GM19025 (cell line): ENCODE data around the gene NSMCE1.

Experiments used
- ATAC-seq: cut with Tn5 transposase; IDR thresholded peaks from one replicate; pipeline ENCODE4 v1.9.1; 2021; ENCODE audit warnings: mild to moderate bottlenecking, low read depth, moderate library complexity; ENCODE audit not compliant: unreplicated experiment

The NSMCE1 gene, protein sequence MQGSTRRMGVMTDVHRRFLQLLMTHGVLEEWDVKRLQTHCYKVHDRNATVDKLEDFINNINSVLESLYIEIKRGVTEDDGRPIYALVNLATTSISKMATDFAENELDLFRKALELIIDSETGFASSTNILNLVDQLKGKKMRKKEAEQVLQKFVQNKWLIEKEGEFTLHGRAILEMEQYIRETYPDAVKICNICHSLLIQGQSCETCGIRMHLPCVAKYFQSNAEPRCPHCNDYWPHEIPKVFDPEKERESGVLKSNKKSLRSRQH

DNA sequence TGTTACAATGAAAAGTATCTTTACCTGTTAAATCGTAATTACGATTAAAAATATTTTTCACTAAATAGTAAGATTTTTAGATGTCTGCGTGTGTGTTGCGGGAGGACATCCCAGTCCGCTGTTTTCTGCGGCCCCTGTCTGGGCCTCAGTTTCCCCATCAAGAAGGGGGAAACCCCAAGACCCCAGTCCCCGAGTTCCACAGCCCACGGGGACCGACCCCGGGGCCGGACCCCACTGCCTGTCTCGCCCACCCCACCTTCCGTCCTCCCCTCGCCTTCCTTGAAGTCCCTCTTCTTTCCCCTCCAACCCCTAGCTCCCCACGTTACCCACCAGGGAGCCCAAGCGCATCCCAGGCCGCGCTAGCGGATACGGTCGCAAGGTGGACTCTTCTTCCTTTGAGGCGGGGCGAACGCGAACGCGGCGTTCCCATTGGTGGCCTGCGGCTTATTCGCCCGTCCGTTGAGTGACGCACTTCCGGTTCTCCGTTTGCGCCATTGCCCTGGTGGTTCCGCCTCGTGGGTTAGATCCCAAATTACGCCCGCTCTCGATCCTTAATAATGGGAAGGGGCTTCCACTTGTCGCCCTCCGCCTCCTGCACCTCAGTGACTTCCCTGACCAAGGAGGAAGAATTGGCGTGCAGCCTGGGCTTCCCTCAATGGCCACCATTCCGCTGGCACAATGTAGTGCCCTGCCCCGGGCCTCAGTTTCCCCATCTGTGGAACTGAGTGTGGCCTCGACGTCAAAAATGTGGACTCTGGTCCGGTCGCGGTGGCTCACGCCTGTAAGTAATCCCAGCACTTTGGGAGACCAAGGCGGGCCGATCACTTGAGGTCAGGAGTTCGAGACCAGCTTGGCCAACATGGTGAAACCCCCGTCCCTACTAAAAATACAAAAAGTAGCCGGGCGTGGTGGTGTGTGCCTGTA lies at the start of gene NSMCE1:
Gene NSMCE1 (minus strand): TSS at position 397 of the 924 bp plus-strand sequence. CDS start 11,202 bp downstream, outside the sequence.
- ATAC-seq: peak; percentile 95

DNA sequence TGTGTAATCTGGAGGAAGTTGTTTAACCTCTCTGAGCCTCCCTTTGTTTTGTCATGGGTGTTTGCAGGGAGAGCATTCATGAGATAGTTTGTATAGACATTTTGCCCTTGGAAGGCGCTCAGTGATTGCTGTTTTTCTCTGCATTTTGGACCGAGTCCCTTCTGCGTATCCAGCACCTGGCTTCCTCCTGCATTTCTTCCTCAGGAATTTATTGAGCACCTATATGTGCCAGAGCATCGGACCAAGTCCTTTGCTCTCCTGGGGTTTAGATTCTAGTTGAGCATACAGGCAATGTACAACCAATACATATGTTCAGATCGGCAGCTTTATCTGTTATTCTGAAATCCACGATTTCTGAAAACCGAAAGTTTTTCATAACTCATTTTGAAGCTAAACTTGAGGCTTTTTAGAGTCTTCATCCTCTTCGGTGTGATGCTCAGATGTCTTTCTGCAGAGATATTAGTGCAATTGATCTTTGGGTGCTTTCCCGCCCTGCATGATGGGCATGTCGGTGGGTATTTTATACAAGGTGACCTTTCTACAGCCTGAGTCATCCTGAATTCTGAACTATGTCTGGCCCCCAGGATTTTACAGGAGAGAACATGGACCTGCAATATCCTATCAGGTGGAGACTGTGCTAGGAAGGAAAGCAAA lies 49.3 kb upstream of the NSMCE1 start:
- ATAC-seq: no peak

DNA sequence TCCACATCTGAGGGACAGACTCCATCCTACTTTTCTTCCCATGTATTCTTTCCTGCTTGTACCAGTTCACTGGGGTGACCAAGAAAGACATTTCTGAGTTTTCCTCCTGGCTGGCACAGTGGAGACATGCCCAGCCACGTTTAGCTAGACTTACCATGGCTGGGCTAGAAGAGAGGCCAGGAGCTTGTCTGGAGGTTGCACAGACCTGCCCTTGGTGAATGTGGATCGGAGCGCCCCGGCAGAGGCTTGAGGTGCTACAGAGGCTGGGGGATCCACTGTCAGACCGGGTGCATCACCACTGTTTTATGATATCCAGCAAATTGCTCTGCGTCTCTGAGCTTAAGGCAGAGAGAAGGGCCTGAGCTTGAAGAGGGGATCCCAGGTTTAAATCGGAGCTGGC lies 48.7 kb upstream of the NSMCE1 start:
- no peak for ATAC-seq

DNA sequence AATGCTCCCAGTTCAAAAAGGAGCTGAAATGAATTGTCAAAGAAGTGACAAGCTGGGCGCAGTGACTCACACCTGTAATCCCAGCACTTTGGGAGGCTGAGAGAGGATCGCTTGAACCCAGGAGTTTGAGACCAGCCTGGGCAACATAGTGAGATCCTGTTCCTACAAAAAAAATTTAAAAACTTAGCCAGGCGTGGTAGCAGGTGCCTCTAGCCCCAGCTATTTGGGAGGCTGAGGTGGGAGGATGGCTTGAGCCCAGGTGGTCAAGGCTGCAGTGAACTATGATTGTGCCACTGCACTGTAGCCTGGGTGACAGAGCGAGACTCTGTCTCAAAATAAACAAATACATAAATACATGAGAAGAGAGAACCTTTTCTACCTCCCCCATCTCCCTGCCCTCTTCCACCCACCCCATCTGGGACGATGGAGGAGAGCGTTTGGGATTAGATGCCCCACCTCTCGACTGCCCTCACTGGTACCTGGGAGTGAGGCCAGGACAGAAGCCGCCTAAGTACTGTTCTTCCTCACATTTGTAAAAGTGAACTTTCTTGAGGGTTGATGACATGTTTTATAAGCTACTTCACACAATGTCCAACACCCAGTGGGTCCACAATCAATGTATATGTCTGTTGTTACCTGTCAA lies 47.6 kb upstream of the NSMCE1 start:
- no peak for ATAC-seq

DNA sequence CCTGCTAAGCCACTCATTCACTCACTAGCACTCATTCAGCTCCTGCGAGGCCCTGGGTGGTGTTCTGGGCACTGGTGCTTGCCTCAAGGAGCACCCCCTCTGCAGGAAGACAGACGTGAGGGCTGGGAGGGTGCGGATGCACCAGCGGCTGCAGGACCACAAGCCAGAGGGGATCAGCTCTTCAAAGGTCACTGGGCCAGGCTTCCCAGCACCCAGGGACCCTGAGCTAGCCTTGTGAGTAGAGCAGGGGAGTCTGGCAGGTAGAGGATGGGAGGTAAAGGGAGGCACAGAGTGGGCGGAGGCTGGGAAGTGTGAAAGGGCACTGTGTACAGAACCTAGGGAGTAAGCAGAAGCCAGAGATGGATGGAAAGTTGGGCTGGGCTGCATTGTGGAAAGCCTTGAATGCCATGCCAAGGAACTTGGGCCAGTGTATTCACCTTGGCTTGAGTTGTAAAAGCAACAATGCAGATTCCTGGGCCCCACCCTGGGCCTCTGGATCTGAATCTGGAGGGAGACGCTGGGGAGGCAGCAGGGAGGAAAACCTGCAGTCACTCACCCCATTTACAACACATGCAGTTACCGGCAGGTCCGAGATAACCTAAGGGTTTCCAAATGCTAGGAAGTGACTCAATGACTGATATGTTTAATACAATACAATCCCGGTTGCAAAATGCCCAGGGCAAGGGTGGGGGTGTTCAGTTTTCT lies 46.9 kb upstream of the NSMCE1 start:
- no peak for ATAC-seq

DNA sequence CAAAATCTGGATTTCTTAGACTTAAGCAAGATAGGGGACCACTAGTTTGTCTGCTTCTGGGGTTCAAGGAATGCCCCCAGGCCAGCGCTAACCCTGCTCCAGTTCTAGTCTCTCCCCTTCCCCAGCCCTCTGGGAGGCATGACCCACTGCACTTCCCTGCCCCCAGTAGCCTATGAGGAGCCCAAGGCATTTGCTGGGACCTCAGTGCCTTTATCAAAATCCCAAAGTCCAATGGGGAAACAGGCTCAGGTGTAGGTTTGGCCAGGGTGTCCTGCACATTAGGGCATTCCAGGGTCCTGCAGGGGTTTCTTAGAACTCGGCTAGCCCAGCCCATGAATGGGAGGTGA lies 46.4 kb upstream of the NSMCE1 start:
- ATAC-seq: no peak

DNA sequence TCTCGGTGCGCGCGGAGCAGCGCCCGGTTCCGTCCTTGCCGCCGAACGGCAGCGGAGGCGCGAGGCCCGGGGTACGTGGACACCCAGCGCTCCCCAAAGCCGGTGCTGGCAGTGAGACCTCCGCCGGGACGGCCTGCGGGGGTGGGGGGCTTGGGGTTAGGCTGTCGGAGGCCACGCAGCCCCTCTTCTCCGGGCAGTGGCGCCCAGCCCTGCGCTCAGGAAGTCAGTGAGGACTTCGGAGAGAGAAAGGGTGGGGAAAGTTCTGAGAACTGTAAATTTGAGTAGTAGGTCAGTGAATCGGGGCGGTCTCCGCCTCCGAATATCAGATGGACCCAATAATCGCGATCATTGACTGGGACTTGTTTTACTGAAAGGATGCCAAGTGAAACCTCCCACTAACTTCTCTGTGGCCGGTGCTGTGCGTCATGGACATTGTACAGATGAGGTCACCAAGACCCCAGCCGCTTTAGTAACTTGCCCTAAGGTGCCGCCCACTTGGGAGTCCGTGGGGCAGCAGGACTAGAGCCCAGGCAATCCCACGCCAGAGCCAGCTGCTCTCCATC lies 45.7 kb upstream of the NSMCE1 start:
- ATAC-seq: peak; percentile 23

DNA sequence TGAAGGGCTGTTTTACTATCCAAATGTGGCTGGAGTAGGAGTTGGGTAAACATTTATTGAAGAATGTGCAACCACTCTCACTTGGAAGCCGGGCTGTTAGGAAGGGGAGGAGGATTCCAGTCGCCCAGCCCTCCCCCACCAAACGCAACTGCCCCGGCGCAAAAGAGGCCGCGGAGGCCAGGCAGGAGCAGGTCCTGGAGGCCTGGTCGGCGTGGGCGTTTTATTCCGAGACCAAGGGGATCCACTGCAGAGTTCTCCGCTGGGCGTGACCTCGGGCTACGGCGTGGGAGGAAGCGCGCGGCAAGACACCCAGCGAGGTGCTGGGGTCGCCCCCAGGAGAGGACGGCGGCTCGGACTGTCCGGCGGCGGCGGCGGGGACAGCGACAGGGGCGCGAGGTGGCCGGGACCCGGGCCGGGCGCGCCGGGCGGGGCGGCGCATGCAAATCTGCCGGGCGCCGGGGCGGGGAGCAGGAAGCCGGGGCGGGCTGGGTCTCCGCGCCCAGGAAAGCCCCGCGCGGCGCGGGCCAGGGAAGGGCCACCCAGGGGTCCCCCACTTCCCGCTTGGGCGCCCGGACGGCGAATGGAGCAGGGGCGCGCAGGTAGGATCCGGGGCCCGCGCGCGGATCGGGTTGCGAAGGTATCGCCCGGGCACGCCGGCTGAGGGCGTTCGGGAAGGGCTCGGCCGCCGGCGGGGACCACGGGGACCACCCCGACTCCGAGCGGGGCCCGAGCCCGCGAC lies 45.0 kb upstream of the NSMCE1 start, which contains the start of gene IL4R:
Gene IL4R (plus strand): TSS at position 553 of the 739 bp plus-strand sequence. CDS start 26,230 bp downstream, outside the sequence.
- peak; percentile 57 for ATAC-seq

DNA sequence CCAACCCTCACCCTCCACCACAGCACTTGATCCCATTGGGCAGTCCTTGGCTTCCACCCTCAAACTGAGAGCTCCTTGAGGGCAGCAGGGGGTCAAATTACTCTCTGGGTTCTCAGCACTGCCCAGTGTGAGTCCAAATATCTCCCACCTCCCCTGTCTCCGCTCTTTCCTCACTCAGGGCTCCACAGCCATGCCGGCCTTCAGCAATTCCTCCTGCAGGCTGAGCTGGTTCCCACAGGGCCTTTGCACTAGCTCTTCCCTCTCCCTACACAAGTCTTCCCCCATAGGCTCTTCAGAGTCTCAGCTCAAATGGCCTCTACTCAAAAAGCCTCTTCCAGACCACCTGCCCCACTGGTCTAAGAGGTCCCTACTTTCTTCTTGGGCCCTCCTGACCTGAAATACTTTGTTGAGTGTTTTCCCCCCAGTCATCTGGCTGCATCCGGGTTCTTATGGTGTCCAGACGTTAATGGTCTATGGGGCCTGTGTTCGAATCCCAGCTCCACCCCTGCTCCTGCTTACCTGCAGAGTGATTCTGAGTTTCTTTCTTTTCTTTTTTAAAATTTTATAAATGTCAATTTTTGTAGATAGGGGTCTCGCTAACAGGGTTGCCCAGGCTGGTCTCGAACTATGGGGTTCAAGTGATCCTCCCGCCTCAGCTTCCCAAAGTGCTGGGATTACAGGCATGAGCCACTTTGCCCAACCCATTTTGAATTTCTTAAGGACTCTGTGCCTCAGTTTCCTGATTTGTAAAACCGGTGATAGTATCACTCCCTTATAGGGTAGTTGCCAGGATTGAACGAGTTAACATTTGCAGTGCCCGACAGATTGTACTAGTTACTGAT lies 44.2 kb upstream of the NSMCE1 start:
- ATAC-seq: no peak

DNA sequence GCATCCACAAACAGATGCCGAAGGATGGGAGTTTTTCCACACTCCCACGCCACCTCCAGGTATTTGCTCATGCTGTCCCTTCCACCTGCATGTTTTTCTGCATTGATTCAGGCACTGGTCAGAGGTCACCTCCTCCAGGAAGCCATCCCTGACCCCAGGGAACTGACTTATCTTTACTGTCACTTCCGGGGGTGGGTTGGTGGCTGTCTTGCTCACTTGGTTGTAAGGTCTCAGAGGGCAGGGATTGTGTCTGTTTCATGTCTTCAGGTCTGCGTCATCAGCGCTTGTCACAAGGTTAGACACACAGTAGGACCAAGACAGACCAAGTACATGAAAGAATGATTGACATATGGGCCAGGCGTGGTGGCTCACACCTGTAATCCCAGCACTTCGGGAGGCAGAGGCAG lies 43.3 kb upstream of the NSMCE1 start:
- ATAC-seq: no peak

DNA sequence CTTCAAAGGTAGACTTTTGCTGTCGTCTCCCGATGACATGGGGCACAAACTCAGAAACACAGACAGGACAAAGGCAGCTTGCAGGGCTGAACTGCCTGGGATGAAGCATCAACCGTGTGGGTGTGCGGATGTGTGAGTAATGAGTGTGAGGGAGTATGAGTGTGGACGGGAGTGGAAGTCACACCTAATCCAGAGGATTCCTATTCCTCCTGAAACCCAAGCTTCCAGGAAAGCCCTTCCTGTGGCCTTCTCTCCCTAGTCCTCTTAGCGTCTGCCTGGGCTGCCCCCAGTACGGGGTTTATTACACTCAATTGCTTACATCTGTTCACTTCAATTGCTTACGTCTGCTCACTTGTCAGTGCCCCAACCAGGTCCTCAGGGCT lies 42.9 kb upstream of the NSMCE1 start:
- no peak for ATAC-seq

DNA sequence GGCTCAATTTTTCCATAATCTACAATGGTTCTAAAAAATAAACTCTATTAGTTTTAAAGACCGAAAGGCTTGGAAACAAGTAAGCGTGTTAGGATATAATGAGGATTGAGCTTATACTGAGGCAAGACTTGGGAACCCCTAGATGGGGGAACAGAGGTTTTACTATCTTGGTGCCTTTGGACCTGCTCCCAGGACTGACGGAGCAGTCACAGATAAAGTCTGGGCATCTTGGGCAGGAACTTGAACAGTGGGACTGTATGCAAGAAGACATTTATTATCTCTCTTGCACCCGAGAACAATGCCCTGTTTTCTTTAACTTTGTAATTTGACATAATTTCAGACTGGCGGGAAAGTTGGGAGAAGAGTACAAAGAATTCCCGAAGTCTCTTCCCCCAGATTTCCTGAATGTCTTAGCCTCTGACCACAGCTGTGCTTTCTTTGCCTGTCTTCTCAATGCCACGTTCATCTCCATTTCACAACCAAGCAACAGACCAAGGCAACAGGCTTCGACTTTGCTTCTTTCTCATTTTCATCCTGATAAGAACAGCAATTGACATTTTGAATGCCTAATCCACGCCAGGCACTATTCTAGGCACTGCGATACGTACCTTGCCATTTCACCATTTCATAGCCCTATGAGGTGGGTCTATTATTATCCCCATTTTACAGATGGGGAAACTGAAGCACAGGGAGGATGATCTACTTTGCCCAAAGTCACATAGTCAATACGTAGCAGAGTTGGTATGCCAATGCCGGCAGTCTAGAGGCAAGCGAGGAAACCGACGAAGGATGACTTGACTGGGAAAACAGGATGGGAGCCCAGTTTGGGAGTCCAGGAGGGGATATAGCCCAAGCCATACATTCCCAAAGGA lies 42.2 kb upstream of the NSMCE1 start:
- ATAC-seq: no peak

DNA sequence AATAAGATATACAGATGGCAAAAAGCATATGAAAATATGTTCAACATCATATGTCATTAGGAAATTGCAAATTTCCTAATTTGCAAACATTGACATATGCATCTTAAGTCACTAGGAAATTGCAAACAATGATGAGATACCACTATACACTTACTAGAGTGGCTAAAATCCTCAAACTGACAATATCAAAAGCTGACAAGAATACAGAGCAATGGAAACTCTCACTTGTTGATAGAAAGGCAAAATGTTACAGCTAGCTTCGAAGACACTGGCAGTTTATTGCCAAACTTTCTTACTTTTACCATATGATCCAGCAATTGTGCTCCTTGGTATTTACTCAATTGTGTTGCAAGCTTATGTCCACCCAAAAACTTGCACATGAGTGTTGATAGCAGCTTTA lies 40.2 kb upstream of the NSMCE1 start:
- ATAC-seq: no peak

DNA sequence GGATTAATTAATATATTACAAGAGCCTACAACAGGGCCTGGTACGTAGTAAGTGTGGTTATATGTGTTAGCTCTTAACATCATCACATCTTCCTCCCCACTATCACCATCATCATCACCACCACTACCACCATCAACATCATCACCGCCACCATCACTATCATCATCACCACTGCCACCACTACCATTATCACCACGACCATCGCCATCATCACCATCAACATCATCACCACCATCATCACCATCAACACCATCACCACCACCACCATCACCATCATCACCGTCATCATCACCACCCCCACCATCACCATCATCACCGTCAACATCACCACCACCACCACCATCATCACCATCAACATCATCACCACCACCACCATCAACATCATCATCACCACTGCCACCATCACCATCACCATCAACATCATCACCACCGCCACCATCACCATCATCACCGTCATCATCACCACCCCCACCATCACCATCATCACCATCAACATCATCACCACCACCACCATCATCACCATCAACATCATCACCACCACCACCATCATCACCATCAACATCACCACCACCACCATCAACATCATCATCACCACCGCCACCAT lies 37.4 kb upstream of the NSMCE1 start:
- no peak for ATAC-seq

DNA sequence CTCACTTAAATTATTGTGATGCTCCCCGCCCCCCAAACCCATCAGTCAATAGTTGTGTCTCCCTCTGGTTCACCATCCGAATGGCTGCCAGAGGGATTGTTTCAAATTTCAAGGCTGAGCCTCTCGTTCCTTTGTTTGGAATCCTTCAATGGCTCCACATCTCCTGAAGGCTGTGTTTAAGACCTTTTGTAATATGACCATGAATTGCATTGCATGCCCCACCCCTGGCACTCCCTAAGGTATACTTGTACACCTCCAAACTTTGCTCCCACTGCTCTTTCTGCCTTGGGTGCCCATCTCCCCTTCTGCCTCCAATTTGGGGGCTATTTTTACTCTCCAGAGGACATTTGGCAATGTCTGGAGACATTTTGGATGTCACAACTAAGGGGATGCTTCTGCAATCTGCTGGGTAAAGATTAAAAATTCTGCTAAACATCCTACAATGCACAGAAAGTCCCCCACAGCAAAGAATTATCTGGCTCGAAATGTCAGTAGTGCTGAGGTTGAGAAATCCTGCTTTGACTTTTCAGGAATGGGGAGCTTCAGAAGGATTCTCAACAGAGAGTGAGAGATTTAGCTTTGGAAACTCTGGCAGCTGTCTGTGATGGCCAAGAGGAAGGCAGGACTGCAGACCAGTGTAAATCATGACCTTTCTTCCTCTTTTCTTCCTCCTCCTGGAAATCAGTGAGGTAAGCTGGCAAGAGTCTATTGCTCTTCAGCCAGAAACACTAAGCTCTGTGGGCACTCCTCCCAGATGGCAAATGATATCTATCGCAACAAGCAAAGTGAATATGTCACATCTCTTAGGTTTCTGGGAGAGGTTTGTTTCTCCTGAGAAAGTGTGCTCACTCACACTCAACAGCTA lies 36.5 kb upstream of the NSMCE1 start:
- no peak for ATAC-seq

DNA sequence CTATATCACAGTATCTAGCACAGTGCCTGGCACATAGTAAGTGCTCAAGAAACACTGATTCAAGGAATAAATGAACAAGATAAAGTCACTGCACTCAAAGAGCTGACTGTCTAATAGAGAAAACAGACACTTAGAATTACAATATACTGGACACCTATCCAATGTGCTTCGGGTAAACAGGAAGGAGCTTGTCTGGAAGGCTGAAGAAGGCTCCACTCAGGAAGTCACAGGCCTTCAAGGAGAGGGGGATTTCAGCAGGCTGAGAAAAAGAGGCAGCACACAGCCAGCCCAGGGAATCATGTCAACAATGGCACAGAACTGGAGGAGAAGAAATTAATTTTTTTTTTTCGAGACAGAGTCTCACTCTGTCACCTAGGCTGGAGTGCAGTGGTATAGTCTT lies 35.5 kb upstream of the NSMCE1 start:
- no peak for ATAC-seq
